GM21825 (cell line): ENCODE data around the gene SLITRK5.

Experiments
- ATAC-seq: cut with Tn5 transposase; IDR thresholded peaks from one replicate; pipeline ENCODE4 v1.9.1; 2021; ENCODE audit warnings: mild to moderate bottlenecking, moderate library complexity; ENCODE audit not compliant: unreplicated experiment

Gene SLITRK5, protein sequence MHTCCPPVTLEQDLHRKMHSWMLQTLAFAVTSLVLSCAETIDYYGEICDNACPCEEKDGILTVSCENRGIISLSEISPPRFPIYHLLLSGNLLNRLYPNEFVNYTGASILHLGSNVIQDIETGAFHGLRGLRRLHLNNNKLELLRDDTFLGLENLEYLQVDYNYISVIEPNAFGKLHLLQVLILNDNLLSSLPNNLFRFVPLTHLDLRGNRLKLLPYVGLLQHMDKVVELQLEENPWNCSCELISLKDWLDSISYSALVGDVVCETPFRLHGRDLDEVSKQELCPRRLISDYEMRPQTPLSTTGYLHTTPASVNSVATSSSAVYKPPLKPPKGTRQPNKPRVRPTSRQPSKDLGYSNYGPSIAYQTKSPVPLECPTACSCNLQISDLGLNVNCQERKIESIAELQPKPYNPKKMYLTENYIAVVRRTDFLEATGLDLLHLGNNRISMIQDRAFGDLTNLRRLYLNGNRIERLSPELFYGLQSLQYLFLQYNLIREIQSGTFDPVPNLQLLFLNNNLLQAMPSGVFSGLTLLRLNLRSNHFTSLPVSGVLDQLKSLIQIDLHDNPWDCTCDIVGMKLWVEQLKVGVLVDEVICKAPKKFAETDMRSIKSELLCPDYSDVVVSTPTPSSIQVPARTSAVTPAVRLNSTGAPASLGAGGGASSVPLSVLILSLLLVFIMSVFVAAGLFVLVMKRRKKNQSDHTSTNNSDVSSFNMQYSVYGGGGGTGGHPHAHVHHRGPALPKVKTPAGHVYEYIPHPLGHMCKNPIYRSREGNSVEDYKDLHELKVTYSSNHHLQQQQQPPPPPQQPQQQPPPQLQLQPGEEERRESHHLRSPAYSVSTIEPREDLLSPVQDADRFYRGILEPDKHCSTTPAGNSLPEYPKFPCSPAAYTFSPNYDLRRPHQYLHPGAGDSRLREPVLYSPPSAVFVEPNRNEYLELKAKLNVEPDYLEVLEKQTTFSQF

DNA sequence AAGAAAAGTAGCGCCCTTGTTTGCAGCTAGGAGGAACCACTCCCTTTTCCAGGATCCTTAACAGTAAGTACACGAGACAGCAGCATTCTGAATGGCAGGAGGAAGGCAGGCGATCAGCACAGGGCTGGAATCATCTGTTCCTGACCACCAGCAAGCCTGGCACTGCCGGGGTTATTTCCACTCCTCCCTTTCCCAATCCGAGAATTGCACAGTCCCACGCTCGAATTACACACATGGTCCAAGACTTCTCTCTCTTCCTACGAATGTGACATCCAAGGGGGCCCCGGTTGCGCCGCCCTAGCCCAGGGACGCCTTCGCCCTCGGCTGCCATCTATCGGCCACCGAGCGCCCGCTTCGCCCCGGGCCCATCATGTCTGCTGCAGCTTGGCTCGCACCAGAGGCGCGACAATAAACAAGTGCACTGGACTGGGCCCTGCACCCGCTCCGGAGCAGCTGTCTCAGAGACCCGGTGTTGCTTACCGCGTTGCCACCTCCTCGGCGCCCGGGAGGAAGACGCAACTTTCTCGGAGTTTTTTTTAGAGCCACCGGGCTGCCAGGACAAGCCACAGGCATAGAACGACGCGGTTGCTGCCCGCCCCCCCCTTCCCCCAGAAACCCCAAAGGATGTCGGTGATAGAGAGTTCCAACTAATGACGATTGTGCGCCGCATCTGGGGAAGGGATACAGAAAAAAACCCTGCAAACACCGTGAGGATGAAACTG, at the start of gene SLITRK5:
TSS of gene SLITRK5 (plus strand) at position 341 of the 722 bp plus-strand sequence. CDS start 4,018 bp downstream, outside the sequence.
- peak; percentile 98 for ATAC-seq

DNA sequence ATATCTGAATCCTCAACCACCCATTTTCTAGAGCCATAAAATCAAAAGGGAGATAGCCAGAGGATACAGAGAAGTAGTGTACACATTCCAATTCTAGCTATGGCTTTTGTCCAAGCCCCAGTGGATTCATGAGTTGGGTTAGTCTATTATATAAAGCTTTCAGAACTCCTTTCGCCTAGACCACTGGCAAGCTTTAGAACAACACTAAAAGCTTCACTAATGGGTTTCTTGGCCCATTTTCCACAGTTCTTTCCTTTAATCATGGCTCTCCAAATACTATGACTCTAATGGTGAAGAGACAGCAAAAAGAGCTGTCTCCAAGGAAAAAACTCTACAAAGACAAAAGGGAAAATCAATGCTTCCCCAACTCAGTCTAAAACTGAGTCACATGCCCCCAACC, 48.2 kb upstream of the SLITRK5 start:
- no peak for ATAC-seq

DNA sequence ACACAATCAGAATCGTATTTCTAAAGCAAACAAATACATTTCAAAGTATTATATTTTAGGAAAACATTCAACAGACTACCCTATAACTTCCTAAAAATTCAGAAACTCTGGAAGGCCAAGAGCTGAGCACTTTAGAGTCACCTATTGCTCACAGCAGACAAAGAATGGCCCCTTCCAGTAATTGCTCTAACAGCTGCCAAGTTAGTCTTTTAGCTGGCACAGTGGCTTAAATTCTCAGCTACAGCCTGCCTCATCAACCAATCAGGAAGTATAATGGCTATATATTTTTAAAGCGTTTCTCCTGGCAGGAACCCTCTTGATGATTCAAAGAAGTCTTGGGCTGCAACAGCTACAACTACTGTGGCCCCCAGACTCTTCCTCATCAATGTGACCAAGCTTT, 14.9 kb upstream of the SLITRK5 start:
- ATAC-seq = no peak

DNA sequence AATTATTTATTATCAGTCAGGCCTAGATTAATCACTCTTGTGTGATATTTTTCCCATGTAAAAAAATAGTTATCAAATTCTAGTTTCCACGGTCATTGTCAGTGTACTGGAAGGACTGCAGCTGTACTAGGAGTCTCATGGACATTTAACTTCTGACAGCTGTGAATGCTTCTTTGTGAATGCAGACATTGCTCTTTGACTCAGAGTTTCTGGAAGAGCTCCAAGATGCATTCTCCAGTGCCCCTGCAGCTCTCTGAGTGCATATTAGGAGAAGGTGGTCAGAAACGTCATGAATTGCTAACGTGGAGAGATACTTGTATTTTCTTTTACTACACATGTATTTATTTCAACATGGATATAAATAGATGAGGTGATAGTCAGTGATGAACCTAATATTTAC, 9.7 kb upstream of the SLITRK5 start:
- ATAC-seq = no peak

DNA sequence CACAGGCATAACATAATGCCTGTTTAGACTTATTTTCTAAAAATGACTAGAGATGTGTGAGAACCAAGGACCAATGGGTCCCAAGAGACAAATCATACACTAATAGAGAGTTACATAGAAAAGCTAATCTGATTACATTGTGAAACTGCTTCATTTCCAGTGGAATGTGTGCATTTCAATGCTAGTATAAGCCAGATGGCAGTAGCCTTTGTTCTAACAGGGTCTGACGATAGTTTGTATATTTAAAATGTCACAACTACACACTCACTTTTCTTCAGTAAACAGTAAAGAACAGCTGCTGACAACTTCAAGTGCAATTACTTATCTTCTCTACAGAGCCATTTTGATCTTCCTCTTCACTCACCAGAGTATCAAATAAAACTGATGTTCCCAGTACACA, 4.3 kb upstream of the SLITRK5 start:
- ATAC-seq = no peak

DNA sequence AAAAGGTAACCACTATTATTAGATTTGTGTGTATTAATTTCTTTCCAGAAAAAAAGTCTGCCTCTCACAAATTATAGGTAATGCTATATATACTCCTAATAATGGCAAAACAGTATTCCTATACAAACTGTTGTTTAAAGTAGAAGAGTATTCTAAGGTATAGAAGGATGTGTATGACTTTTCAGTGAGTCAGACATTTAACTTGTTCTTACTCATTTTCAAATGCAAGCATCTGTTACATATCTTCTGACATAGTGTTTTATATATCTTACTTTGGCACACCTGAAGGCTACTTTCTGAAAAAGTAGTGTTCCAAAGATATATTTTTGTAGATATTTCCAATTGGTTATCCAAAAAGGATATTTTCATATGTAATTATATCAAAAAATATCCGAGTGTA, 3.5 kb upstream of the SLITRK5 start:
- ATAC-seq = no peak

DNA sequence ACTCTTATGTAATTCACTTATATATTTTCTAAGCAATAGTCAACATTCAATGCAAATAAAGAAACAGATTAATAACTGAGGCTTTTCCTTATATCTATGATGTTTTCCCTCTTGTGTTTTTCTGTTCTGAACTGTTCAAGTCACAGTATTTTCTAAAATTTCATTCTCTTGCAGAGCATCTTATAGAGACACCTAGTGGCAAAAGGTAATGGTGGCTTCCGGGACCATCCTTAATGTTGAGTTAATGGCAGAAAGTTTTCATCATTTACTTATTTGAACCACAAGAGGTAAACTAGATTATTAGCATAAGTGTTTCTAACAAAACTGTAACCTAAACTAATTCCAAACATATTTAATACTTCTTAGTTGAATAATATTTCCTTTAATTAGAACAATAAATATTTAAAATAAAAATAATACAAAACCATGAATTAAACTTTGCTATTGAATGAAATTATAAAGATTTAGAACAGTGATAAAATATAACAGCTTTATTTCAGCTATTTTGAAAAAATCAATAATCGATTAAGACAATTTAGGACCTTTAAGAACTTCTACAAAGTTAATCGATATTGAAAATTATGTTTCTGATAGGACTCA, 1.7 kb upstream of the SLITRK5 start:
- peak; percentile 38 for ATAC-seq

DNA sequence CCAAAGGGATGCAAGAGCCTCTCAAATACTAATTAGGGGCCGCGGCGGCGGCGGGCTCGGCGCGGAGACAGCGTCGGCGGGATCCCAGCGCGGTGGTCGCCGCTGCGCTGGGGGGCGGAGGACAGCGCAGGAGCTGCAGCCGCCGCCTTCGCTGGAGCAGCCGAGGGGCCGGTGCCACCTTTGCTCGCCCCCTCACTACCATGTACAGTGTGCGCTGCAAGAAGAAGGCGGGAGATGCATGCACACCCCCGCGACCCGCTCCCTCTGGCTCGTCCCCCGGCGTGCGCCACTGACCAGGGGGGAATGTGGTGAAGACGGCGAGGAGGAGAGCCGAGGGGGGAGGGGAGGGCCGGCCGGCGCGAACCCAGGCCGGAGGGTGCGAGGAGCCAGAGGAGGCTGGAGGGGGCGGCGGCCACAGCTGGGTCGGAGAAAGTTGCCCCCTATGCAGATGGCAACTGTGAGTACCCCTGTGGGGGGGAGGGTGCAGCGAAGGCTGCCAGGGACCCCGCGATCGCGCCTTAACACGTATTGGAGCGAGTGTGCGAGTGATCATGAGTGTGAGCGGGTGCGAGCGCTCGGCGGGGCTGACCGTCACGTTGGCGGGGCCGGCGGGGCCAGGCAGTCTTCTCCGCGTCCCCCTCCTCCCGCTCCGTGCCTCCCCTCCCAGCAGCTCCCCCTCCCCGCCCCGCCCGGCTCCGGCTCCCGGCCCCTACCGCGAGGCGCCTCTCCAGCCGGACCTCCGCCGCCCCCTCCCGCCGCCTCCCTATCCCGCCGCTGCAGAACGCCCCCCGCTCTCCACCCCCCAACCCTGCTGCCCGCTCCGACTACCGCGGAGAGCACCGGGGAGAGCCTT, 808 bp downstream of the SLITRK5 start:
- ATAC-seq = no peak

DNA sequence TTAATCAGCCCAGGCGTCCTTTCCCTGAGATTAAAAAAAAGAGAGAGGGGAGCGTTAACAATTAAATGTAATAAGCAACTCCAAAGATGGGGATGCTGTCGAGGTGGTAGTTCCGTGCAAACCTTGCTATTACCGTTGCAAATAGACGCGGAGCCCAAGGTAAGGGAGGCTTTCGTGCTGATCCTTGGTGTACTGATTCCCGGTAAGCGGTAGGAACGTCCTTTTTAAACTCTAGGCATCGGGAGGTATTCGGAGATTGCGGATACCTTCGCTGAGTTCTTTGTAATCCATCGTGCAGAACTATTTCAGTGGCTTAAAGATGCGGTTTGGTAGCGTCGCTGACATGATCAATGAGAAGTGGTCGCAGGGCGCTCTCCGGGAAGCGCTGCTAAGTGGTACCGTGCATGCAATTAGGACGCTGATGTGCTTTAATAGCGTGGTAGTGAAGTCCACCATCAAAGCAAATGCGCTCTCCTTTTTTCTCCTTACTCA, 3.1 kb downstream of the SLITRK5 start:
- no peak for ATAC-seq

DNA sequence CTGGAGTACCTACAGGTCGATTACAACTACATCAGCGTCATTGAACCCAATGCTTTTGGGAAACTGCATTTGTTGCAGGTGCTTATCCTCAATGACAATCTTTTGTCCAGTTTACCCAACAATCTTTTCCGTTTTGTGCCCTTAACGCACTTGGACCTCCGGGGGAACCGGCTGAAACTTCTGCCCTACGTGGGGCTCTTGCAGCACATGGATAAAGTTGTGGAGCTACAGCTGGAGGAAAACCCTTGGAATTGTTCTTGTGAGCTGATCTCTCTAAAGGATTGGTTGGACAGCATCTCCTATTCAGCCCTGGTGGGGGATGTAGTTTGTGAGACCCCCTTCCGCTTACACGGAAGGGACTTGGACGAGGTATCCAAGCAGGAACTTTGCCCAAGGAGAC, 4.7 kb downstream of the SLITRK5 start:
- no peak for ATAC-seq

DNA sequence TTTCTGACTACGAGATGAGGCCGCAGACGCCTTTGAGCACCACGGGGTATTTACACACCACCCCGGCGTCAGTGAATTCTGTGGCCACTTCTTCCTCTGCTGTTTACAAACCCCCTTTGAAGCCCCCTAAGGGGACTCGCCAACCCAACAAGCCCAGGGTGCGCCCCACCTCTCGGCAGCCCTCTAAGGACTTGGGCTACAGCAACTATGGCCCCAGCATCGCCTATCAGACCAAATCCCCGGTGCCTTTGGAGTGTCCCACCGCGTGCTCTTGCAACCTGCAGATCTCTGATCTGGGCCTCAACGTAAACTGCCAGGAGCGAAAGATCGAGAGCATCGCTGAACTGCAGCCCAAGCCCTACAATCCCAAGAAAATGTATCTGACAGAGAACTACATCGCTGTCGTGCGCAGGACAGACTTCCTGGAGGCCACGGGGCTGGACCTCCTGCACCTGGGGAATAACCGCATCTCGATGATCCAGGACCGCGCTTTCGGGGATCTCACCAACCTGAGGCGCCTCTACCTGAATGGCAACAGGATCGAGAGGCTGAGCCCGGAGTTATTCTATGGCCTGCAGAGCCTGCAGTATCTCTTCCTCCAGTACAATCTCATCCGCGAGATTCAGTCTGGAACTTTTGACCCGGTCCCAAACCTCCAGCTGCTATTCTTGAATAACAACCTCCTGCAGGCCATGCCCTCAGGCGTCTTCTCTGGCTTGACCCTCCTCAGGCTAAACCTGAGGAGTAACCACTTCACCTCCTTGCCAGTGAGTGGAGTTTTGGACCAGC, 5.3 kb downstream of the SLITRK5 start:
- no peak for ATAC-seq

DNA sequence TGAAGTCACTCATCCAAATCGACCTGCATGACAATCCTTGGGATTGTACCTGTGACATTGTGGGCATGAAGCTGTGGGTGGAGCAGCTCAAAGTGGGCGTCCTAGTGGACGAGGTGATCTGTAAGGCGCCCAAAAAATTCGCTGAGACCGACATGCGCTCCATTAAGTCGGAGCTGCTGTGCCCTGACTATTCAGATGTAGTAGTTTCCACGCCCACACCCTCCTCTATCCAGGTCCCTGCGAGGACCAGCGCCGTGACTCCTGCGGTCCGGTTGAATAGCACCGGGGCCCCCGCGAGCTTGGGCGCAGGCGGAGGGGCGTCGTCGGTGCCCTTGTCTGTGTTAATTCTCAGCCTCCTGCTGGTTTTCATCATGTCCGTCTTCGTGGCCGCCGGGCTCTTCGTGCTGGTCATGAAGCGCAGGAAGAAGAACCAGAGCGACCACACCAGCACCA, 5.9 kb downstream of the SLITRK5 start:
- ATAC-seq = no peak

DNA sequence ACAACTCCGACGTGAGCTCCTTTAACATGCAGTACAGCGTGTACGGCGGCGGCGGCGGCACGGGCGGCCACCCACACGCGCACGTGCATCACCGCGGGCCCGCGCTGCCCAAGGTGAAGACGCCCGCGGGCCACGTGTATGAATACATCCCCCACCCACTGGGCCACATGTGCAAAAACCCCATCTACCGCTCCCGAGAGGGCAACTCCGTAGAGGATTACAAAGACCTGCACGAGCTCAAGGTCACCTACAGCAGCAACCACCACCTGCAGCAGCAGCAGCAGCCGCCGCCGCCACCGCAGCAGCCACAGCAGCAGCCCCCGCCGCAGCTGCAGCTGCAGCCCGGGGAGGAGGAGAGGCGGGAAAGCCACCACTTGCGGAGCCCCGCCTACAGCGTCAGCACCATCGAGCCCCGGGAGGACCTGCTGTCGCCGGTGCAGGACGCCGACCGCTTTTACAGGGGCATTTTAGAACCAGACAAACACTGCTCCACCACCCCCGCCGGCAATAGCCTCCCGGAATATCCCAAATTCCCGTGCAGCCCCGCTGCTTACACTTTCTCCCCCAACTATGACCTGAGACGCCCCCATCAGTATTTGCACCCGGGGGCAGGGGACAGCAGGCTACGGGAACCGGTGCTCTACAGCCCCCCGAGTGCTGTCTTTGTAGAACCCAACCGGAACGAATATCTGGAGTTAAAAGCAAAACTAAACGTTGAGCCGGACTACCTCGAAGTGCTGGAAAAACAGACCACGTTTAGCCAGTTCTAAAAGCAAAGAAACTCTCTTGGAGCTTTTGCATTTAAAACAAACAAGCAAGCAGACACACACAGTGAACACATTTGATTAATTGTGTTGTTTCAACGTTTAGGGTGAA, 6.6 kb downstream of the SLITRK5 start:
- no peak for ATAC-seq

DNA sequence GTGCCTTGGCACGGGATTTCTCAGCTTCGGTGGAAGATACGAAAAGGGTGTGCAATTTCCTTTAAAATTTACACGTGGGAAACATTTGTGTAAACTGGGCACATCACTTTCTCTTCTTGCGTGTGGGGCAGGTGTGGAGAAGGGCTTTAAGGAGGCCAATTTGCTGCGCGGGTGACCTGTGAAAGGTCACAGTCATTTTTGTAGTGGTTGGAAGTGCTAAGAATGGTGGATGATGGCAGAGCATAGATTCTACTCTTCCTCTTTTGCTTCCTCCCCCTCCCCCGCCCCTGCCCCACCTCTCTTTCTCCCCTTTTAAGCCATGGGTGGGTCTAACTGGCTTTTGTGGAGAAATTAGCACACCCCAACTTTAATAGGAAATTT, 7.2 kb downstream of the SLITRK5 start:
- ATAC-seq = no peak

DNA sequence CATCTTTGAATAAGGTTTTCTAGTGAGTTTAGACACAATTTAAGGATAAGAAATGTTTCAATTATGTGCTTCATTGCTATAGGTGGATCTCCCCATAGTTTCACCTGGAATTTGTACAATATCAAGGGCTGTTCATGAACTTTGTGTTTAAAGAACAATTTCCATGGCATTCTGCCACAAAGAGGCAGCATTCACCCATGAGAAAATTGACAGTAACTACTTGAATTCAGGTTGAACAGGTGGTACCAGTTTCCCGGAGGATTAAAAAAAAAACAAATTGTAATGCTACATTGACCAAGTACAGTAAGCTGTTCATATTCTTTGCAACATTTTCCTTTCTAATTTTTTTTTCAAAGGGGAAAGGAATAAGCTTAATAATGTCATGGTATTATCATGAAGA, 9.1 kb downstream of the SLITRK5 start:
- ATAC-seq = no peak

DNA sequence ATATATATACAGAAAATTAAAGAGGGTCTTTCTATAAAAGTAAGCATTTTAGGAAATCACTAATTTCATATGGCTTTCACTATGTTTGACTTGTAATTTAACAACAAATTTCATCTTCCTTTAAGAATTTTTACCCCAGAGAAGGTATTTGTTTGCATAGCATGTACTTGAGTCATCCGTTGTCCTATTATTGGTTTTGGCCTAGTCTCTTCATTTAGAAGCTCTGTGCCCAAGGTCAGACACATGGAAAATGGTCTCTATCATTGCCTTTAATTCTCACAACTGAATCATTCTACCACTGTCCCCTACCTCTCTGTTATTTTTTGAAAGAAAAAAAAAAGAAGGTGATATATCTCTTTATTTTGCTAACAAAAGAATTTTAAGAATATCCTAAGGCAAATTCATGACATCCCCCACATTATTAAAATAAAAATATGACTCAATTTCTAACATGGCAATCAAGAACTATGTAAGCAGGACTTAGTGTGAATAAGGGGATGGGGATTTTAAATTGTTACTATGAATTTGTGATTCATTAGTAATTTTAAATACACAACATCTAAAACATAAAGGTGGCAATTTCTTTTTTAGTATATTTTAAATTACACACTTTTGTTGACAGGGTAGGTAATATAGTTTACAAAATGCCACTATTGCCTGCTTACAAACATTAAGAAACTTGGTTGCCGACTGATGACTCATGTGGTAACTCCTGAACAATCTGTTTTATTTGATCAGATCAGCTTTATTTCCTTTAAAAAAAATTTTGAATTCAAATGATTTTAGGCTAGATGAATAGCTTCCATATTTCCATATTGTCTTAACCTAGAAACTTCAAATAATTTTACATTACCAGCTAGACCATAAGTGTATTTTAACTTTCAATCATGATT, 13.9 kb downstream of the SLITRK5 start:
- no peak for ATAC-seq

DNA sequence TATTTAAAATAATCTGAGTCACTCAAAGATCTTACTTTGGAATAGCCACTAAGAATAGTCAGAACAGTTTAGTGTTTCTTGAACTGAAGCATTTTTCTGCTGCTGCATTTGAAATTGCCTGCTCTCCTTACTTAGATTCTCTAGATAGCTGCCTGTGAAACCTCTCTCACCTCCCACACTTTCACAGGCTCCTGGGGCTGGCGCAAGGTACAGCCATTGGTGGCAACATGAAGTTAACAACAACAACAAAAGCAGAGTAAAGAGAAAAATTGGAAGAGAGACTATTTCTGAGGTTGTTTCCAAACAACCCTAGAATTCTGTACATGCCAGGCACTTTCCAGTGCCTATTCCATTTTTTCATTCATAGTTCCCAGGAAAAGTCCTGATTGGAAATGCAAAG, 25.3 kb downstream of the SLITRK5 start:
- ATAC-seq = no peak
